IPS-15b (cell line): ENCODE results near the gene MBD5.

ENCODE experiments used
- H3K27me3 ChIP-seq: one replicate; pipeline ENCODE4 v1.6.1; 2013; ENCODE audit warnings: low read length; ENCODE audit not compliant: control insufficient read depth, insufficient read depth
- H3K36me3 ChIP-seq: one replicate; pipeline ENCODE4 v1.6.1; 2013; ENCODE audit warnings: low read length; ENCODE audit not compliant: control insufficient read depth, insufficient read depth
- H3K4me1 ChIP-seq: one replicate; pipeline ENCODE4 v1.6.1; 2013; ENCODE audit warnings: mild to moderate bottlenecking, low read length; ENCODE audit not compliant: control insufficient read depth, insufficient read depth
- H3K4me3 ChIP-seq: one replicate; pipeline ENCODE4 v1.5.1; 2013; ENCODE audit warnings: low read depth, low read length
- H3K9ac ChIP-seq: one replicate; pipeline ENCODE4 v1.6.1; 2013; ENCODE audit warnings: low read depth, mild to moderate bottlenecking, low read length
- H3K9me3 ChIP-seq: one replicate; pipeline ENCODE4 v1.6.1; 2013; ENCODE audit warnings: mild to moderate bottlenecking, low read length; ENCODE audit not compliant: control insufficient read depth, insufficient read depth

MBD5 gene

DNA sequence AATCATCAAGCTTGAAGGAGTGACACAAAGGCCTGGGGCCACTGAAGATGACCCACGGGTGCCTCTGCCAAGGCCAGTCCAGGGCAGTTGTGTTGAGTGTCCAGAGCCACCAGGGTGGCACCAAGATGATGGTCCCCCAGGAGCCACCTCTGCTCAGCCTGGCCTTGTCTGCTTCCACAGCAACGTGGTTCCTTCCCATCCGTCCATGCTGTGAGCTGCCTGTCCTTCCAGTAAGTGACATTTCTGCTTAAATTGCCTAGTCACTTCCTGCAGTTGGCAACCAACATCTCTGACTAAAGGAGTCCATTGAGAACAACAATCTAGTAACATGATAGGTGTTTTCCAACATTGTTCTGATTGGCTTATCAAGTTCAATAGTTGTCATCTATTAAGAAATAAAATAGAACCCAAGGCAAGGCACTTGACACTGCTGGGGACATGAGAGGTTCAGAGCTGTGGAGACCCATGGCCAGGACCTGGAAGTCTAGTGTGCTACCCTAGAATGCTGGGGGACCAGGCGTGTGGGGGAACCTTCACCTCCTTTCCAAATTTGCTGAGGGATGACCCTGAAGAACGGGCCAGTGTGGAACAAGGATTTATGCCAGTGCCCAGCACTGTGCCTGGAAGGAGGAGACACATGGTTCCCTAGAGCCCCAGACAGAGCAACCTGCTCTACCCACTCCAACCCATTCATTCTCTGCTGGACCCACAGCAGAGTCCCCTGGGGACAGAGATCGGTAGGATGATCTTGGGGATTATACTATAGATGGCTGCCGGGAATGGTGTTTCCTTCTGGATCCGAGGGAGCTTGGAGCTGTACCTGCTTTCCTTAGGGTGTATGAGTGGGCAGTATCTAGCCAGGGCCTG lies 524.7 kb downstream of the MBD5 start:
- H3K27me3 ChIP-seq, result no peaks in the 10 kb centered on the region
- H3K9ac ChIP-seq, result no peak overlapping the region
- H3K4me3 ChIP-seq, result no peak overlapping the region
- H3K9me3 ChIP-seq, result no peaks in the 10 kb centered on the region
- no peaks in the 10 kb centered on the region for H3K36me3 ChIP-seq
- no peaks in the 10 kb centered on the region for H3K4me1 ChIP-seq

GRCh38 chr2:148546270-148546669 lies 525.4 kb downstream of the MBD5 start:
- Histone ChIP-seq H3K4me3 (no peak overlapping the region), H3K4me1 (no peaks in the 10 kb centered on the region), H3K9me3 (no peaks in the 10 kb centered on the region), H3K9ac (no peak overlapping the region), H3K36me3 (no peaks in the 10 kb centered on the region), H3K27me3 (no peaks in the 10 kb centered on the region)

DNA sequence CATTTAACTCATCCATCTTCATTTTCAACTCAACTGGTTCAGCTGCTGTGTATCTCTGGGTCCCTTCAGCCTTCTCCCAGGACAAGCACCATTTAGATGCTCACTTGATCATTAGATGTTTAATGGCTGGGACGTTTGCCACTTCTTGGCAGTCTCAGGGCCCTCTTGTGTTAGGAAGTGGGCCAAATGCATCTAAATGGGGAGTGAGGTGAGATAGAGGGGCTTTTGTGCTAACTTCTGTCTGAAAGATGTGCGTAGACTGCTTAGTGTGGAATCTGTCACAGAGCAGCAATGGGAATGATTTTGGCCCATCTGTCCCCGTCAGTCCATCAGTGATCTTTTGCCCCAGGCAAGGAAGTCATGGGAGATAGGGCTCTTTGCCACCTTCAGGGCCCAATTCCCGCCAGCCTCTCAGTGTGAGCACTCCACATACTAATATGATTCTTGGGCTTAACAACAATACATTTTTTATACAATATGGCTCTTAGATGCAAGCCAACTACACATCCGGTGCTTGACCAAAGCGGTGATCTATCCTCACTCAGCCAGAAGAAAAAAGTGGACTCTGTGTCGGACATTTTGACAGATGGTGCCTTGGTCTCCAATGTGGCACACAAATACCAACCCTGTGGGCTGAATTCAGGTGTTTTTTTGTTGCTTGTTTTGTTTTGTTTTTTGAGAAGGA lies 528.0 kb downstream of the MBD5 start:
- H3K9ac ChIP-seq, result no peak overlapping the region
- H3K4me3 ChIP-seq, result no peak overlapping the region
- peaks cover 4% of the 10 kb centered on the region for H3K4me1 ChIP-seq
- peaks cover 9% of the 10 kb centered on the region for H3K27me3 ChIP-seq
- H3K9me3 ChIP-seq, result no peaks in the 10 kb centered on the region
- no peaks in the 10 kb centered on the region for H3K36me3 ChIP-seq

DNA sequence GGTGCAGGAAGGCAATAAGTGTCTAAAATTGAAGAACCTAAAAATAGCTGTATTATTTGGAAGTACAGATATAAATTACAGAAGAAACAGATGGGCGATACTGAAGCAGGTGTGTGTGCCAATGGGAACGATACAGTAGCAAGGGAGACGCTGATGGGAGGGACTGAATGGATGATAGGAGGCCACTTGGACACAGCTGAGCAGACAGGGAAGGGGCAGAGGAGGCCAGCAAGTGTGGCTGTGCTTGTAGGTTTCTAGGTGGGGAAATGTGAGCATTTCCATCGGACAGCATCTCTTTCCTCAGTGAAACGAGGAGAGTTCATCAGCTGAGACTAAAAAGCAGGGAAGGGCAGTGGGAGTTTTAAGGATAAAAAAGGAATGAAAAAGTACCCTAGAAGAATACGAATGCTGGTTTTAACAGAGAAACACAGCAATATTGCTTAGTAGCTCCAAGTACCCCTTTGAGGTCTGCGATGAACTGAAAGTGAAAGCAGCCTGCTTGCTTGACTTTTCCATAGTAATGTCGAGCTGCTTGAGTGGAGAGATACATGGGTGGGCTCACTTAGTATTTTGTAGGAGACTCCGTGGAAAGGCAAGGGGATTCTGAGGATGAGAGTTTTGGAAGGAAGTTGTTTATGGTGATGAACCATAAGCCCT lies 531.9 kb downstream of the MBD5 start:
- H3K9ac ChIP-seq, result no peak overlapping the region
- H3K4me1 ChIP-seq, result peaks cover 18% of the 10 kb centered on the region
- no peaks in the 10 kb centered on the region for H3K36me3 ChIP-seq
- H3K27me3 ChIP-seq, result peaks cover 9% of the 10 kb centered on the region
- no peaks in the 10 kb centered on the region for H3K9me3 ChIP-seq
- H3K4me3 ChIP-seq, result no peak overlapping the region

- H3K36me3 ChIP-seq, result no peaks in the 10 kb centered on the region
- no peak overlapping the region for H3K9ac ChIP-seq
- no peak overlapping the region for H3K4me3 ChIP-seq
- H3K4me1 ChIP-seq, result peaks cover 18% of the 10 kb centered on the region
- no peaks in the 10 kb centered on the region for H3K9me3 ChIP-seq
- peaks cover 9% of the 10 kb centered on the region for H3K27me3 ChIP-seq
These were observed 532.5 kb downstream of the MBD5 start for GRCh38 chr2:148553332-148553887.

GRCh38 chr2:148554459-148555247 lies 533.8 kb downstream of the MBD5 start:
- no peaks in the 10 kb centered on the region for H3K9me3 ChIP-seq
- H3K9ac ChIP-seq, result no peak overlapping the region
- H3K27me3 ChIP-seq, result peaks cover 9% of the 10 kb centered on the region
- H3K4me3 ChIP-seq, result no peak overlapping the region
- H3K4me1 ChIP-seq, result peaks cover 18% of the 10 kb centered on the region
- H3K36me3 ChIP-seq, result no peaks in the 10 kb centered on the region

GRCh38 chr2:148555622-148556294 lies 534.9 kb downstream of the MBD5 start:
- Histone ChIP-seq H3K4me1 (peaks cover 18% of the 10 kb centered on the region), H3K9ac (no peak overlapping the region), H3K36me3 (no peaks in the 10 kb centered on the region), H3K4me3 (no peak overlapping the region), H3K27me3 (peaks cover 9% of the 10 kb centered on the region), H3K9me3 (no peaks in the 10 kb centered on the region)

DNA sequence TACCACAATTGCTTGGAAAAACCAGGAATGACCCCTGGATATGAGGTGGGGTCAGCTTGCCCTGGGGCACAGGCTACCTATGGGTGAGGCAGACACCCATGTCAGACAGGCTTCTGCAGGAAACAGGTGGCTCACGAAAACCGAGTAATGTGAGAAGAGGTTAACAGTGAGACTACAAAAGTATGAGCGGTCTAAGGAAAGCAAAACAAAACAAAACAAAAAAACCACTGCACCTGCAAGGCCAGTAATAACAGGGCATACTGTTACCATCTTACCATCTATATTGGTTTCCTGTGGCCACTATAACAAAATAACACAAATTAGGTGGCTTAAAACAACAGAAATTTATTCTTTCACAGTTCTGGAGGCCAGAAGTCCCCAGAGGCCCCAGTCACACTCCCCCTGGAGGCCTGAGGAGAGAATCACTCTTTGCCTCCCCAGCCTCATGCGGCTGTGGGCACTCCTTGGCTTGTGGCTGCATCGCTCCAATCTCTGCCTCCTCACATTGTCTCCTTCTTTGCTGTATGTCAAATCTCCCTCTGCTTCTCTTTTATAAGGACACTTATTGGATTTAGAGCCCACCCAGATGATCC lies 537.0 kb downstream of the MBD5 start:
- Histone ChIP-seq H3K9ac (no peak overlapping the region), H3K4me1 (peaks cover 18% of the 10 kb centered on the region), H3K4me3 (no peak overlapping the region), H3K36me3 (no peaks in the 10 kb centered on the region), H3K27me3 (peaks cover 4% of the 10 kb centered on the region), H3K9me3 (no peaks in the 10 kb centered on the region)

DNA sequence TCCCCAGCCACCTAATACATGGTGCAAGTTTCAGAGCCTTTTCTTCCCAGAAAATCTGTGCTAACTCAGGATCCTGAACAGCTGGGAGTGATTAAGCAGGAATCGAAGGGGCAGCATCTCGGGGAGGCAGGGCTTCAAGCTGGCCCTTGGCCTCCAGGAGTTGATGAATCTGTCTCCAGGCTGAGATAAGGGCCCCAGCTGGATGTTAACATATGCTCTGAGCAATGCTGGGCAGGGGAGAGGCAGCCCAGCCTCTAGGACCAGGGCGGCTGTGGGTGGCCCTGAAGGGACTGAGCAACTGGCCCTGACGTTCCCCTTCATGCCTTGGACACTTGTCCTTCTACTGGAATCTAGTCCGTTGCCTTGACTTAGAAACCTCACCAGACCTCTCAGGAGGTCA lies 539.6 kb downstream of the MBD5 start:
- Histone ChIP-seq H3K4me1 (peaks cover 4% of the 10 kb centered on the region), H3K27me3 (no peaks in the 10 kb centered on the region), H3K9me3 (no peaks in the 10 kb centered on the region), H3K36me3 (no peaks in the 10 kb centered on the region), H3K4me3 (no peak overlapping the region), H3K9ac (no peak overlapping the region)

GRCh38 chr2:148561389-148561788 lies 540.5 kb downstream of the MBD5 start:
- no peaks in the 10 kb centered on the region for H3K27me3 ChIP-seq
- no peak overlapping the region for H3K4me3 ChIP-seq
- H3K36me3 ChIP-seq, result no peaks in the 10 kb centered on the region
- H3K9ac ChIP-seq, result no peak overlapping the region
- no peaks in the 10 kb centered on the region for H3K9me3 ChIP-seq
- no peaks in the 10 kb centered on the region for H3K4me1 ChIP-seq
